H1 (cell line): Measurements from ENCODE around the gene ADRA2C. TPM values are rescaled to one million over a fixed set of nuclear protein-coding genes. Genes with fewer than 3 reads are reported as not detected.

Source experiments
- CTCF ChIA-PET: fragments of 300-600 bp; sonication (Branson Sonifier 250); formaldehyde crosslinking; loops from one replicate; lab custom pipeline; 2021; ENCODE audit not compliant: partially characterized antibody; lab: Charles Lee
- POLR2A ChIA-PET: fragments of 300-600 bp; sonication (Branson Sonifier 250); formaldehyde crosslinking; loops from one replicate; lab custom pipeline; 2021; ENCODE audit warnings: inconsistent platforms; ENCODE audit not compliant: partially characterized antibody; lab: Charles Lee
- DNase-seq, 2 experiments: peaks; one replicate each; pipeline versions ENCODE4 v3.0.0 to v3.0.0-alpha.2; 2010 to 2022; ENCODE audit warnings: low spot score in 2 of 2, low read depth in 1 of 2, mixed read lengths in 1 of 2
- FAIRE-seq: peaks from 2 replicates; lab custom pipeline; 2011; peaks lifted over from hg19 to GRCh38; lab: Jason Lieb, UNC
- H2AFZ ChIP-seq: 2 replicates; pipeline ENCODE4 v1.8.1; 2012; ENCODE audit warnings: low read length, inconsistent platforms
- H2AK5ac ChIP-seq: 2 replicates; pipeline ENCODE4 v1.6.1; 2013; ENCODE audit warnings: low read depth, low read length
- H2BK120ac ChIP-seq: replicated peaks from 2 replicates; pipeline ENCODE3; 2013; ENCODE audit warnings: low read depth, low read length, inconsistent platforms
- H2BK12ac ChIP-seq: 2 replicates; pipeline ENCODE4 v1.6.1; 2013; ENCODE audit warnings: low read depth, low read length
- H2BK15ac ChIP-seq: 2 replicates; pipeline ENCODE4 v1.6.1; 2013; ENCODE audit warnings: low read length
- H2BK20ac ChIP-seq: 2 replicates; pipeline ENCODE4 v1.6.1; 2013; ENCODE audit warnings: low read length
- H2BK5ac ChIP-seq: 2 replicates; pipeline ENCODE4 v1.6.1; 2013; ENCODE audit warnings: low read depth, low read length
- H3K14ac ChIP-seq: 2 replicates; pipeline ENCODE4 v1.6.1; 2013; ENCODE audit warnings: inconsistent platforms; ENCODE audit not compliant: insufficient read length
- H3K18ac ChIP-seq: 2 replicates; pipeline ENCODE4 v1.6.1; 2013; ENCODE audit warnings: low read length; ENCODE audit errors: extremely low read depth
- H3K23ac ChIP-seq: 2 replicates; pipeline ENCODE4 v1.6.1; 2013; ENCODE audit warnings: inconsistent platforms; ENCODE audit not compliant: insufficient read length
- H3K23me2 ChIP-seq: 2 replicates; pipeline ENCODE4 v1.6.1; 2013; ENCODE audit warnings: low read depth, low read length
- H3K27ac ChIP-seq: 2 replicates; pipeline ENCODE4 v1.6.1; 2011; ENCODE audit warnings: low read depth, low read length, inconsistent platforms
- H3K27me3 ChIP-seq, 4 experiments: replicated peaks in 1 of 4; 1 replicate in 1 of 4; 2 replicates in 3 of 4; pipeline versions ENCODE4 v1.6.1 to v1.8.1; 2011 to 2013; ENCODE audit warnings: low read length in 3 of 4, mild to moderate bottlenecking in 3 of 4, inconsistent platforms in 2 of 4, mixed read lengths in 2 of 4, moderate library complexity in 1 of 4; ENCODE audit not compliant: control insufficient read depth in 3 of 4, insufficient read depth in 3 of 4; ENCODE audit errors: extremely low read depth in 1 of 4
- H3K36me3 ChIP-seq, 4 experiments: 2 replicates each; pipeline versions ENCODE4 v1.6.1 to v1.8.1; 2011 to 2013; ENCODE audit warnings: mild to moderate bottlenecking in 4 of 4, low read length in 3 of 4, moderate library complexity in 2 of 4, control low read depth in 1 of 4, inconsistent platforms in 1 of 4; ENCODE audit not compliant: insufficient read depth in 4 of 4, control insufficient read depth in 2 of 4
- H3K4ac ChIP-seq: replicated peaks from 2 replicates; pipeline ENCODE3; 2013; ENCODE audit warnings: low read length, low read depth, mixed read lengths, inconsistent platforms; ENCODE audit not compliant: insufficient read length
- H3K4me1 ChIP-seq, 4 experiments: replicated peaks in 1 of 4; 1 replicate in 1 of 4; 2 replicates in 3 of 4; pipeline versions ENCODE4 v1.6.1 to v1.8.1; 2011 to 2013; ENCODE audit warnings: low read length in 3 of 4, inconsistent platforms in 2 of 4, mixed read lengths in 1 of 4; ENCODE audit not compliant: insufficient read depth in 4 of 4, control insufficient read depth in 3 of 4
- H3K4me2 ChIP-seq, 2 experiments: 2 replicates each; pipeline versions ENCODE4 v1.6.1 to v1.8.1; 2011 to 2013; ENCODE audit warnings: low read depth in 2 of 2, low read length in 2 of 2, control low read depth in 1 of 2, inconsistent platforms in 1 of 2, mild to moderate bottlenecking in 1 of 2; ENCODE audit not compliant: insufficient read depth in 1 of 2
- H3K4me3 ChIP-seq, 4 experiments: fragments of 200-600, 300-600 bp in 1 of 4; sonication (generic), shearing (Covaris generic), sonication (Bioruptor Twin) in 1 of 4; 2 replicates each; pipeline versions ENCODE4 v1.5.1 to v1.8.1; 2011 to 2016; ENCODE audit warnings: low read length in 4 of 4, low read depth in 3 of 4, control low read depth in 2 of 4, inconsistent platforms in 2 of 4, mild to moderate bottlenecking in 2 of 4, mixed read lengths in 1 of 4, moderate library complexity in 1 of 4; ENCODE audit not compliant: insufficient read depth in 2 of 4; ENCODE audit errors: extremely low read depth in 1 of 4
- H3K56ac ChIP-seq: replicated peaks from 2 replicates; pipeline ENCODE3; 2013; ENCODE audit warnings: low read depth, mild to moderate bottlenecking, mixed read lengths, low read length, inconsistent platforms; ENCODE audit not compliant: insufficient read length
- H3K79me1 ChIP-seq: 2 replicates; pipeline ENCODE4 v1.6.1; 2013; ENCODE audit warnings: low read depth, low read length, control low read depth
- H3K79me2 ChIP-seq, 2 experiments: 2 replicates each; pipeline versions ENCODE4 v1.6.1 to v1.8.1; 2012 to 2013; ENCODE audit warnings: low read length in 2 of 2, mild to moderate bottlenecking in 2 of 2, inconsistent platforms in 1 of 2; ENCODE audit not compliant: insufficient read depth in 2 of 2, control insufficient read depth in 1 of 2
- H3K9ac ChIP-seq, 4 experiments: replicated peaks in 1 of 4; 1 replicate in 1 of 4; 2 replicates in 3 of 4; pipeline versions ENCODE4 v1.6.1 to v1.8.1; 2011 to 2013; ENCODE audit warnings: low read depth in 3 of 4, low read length in 3 of 4, control low read depth in 2 of 4, mild to moderate bottlenecking in 2 of 4, moderate library complexity in 2 of 4, inconsistent platforms in 1 of 4; ENCODE audit errors: extremely low read depth in 1 of 4
- H3K9me3 ChIP-seq, 2 experiments: 2 replicates each; pipeline versions ENCODE4 v1.6.1 to v1.8.1; 2012 to 2013; ENCODE audit warnings: mild to moderate bottlenecking in 2 of 2, moderate library complexity in 2 of 2, control low read depth in 1 of 2, inconsistent platforms in 1 of 2, low read depth in 1 of 2, low read length in 1 of 2, mixed read lengths in 1 of 2; ENCODE audit not compliant: insufficient read depth in 2 of 2
- H4K20me1 ChIP-seq, 2 experiments: replicated peaks in 1 of 2; 2 replicates each; pipeline versions ENCODE3 to v1.8.1; 2011 to 2013; ENCODE audit warnings: inconsistent platforms in 2 of 2, low read length in 2 of 2, mild to moderate bottlenecking in 1 of 2; ENCODE audit not compliant: insufficient read depth in 2 of 2, control insufficient read depth in 1 of 2
- H4K5ac ChIP-seq: 2 replicates; pipeline ENCODE4 v1.6.1; 2013; ENCODE audit warnings: low read length, low read depth, mixed read lengths, inconsistent platforms; ENCODE audit not compliant: insufficient read length
- H4K8ac ChIP-seq: 2 replicates; pipeline ENCODE4 v1.8.0; 2013; ENCODE audit warnings: mild to moderate bottlenecking, moderate library complexity, low read length, inconsistent platforms; ENCODE audit not compliant: insufficient read depth; ENCODE audit errors: extremely low read depth
- H4K91ac ChIP-seq: replicated peaks from 2 replicates; pipeline ENCODE3; 2013; ENCODE audit warnings: low read length, mixed read lengths, inconsistent platforms; ENCODE audit not compliant: insufficient read length
- SRF ChIP-seq: IDR thresholded peaks from 2 replicates; pipeline ENCODE4 v1.6.1; 2011; ENCODE audit warnings: mild to moderate bottlenecking, low read depth, low read length, moderate library complexity
- TEAD4 ChIP-seq: IDR thresholded peaks from 2 replicates; pipeline ENCODE4 v1.6.1; 2012; ENCODE audit warnings: low read depth, low read length, inconsistent platforms, mixed read lengths
- WGBS, 2 experiments: shearing (Covaris generic) in 1 of 2; methylation state at CpG; one replicate each; pipeline versions ENCODE4 v1.1.6 to v1.1.7; 2013 to 2015; ENCODE audit warnings: low lambda C conversion rate in 2 of 2, mixed read lengths in 2 of 2, inconsistent platforms in 1 of 2, low coverage in 1 of 2, missing lambda C conversion rate in 1 of 2; ENCODE audit not compliant: insufficient replicate concordance in 2 of 2, insufficient coverage in 1 of 2, insufficient read length in 1 of 2; ENCODE audit errors: extremely low coverage in 1 of 2, missing lambda C conversion rate in 1 of 2; 5-methylcytosine and 5-hydroxymethylcytosine counted together
- polyA plus RNA-seq, 7 experiments: library from polyadenylated mRNA; depleted of rRNA in 3 of 7; stranded (reverse) in 5 of 7; unstranded in 2 of 7; fragments of >200 nt in 5 of 7; fragments of 200-250 nt in 2 of 7; gene quantifications; 1 replicate in 5 of 7; 2 replicates in 1 of 7; 4 replicates in 1 of 7; pipeline versions ENCODE4 v1.2.1 to v1.2.3, GENCODE V29; 2011 to 2013; ENCODE audit warnings: missing spikeins in 2 of 7, mixed read lengths in 2 of 7
- total RNA-seq: library from RNA; stranded (reverse); fragmentation: NEBNext Ultra II Directional; extraction: Animal tissue kit (Norgen Biotek cat#: 25700); gene quantifications from 2 replicates; pipeline ENCODE4 v1.2.1, GENCODE V29; 2021

ADRA2C gene
- total and polyA plus RNA-seq, 2 of the 8 experiments (the other 6 are each of a cell fraction or from before 2014, with no cell fraction given) = 14.6 to 14.8 TPM

DNA sequence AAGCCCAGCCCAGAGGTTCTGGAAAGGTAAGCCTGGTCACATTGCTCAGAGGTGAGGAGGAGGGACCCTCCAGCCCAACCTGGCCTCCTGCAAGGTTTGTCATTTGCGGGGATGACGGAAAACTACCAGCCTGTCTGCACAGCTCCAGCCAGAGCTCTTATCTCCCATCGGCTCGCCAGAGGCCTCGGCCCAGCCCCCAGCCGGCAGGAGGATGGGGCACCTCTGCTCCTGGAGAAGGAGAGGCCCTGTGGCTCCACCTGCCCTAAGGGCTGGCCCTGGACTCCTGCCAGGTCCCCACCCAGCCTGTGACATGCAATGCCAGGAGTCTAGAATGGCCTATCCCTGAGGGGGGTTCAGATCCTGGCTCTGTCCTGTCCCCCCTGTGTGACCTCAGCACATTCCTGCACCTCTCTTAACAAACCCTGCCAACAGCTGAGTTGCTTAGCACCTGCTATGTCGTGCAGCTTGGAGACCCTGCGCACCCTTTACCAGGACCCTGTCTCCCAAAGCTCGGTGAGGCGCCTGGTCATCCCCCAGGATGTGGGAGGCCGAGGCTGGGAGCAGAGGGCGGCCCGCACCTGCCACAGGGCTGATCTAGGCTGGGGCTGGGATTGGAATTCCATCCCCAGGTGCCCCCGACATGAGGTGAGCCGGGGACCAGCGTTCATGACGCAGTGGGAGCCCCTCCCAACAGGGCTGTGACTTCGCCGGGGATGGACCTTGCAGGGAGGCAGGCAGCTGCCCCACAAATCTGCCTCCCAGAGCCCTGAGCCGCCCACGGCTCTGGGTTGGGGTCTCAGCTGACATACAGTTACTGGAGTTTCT is 14.4 kb downstream of the ADRA2C start:
- peak overlapping the region in 1 of 2 experiments; percentile 4; a peak in 1 of 4 replicates for H3K4me2 ChIP-seq
- no peak overlapping the region for H3K23ac ChIP-seq
- no peaks in the 10 kb centered on the region for H4K20me1 ChIP-seq
- no peak overlapping the region for H3K14ac ChIP-seq
- FAIRE-seq = no peak
- H3K79me2 ChIP-seq = no peaks in the 10 kb centered on the region
- H4K8ac ChIP-seq = no peak overlapping the region
- DNase-seq = no peak
- H3K56ac ChIP-seq = peak overlapping the region; percentile 8
- H2BK15ac ChIP-seq = peak overlapping the region; percentile 72; the same call in 1 of the 2 replicates
- peaks cover 0 to 9% (median 8%) of the 10 kb centered on the region in 4 experiments; a peak in 5 of 7 replicates for H3K4me1 ChIP-seq
- WGBS, 2 experiments = 79% methylated on average over 19 of the region's 21 CpGs; no CpG with 5 or more reads in 1 of the 2 experiments
- no peak overlapping the region for H2BK20ac ChIP-seq
- no peak overlapping the region; a peak in 1 of 8 replicates for H3K4me3 ChIP-seq
- TF ChIP-seq TEAD4 = 0 out of 2 replicates have a peak, but pooled peaks have one; percentile 11
- TF ChIP-seq SRF = no peak
- no peak overlapping the region for H4K5ac ChIP-seq
- ChIA-PET CTCF (interaction anchor here (0.7 to 7.3 kb wide), 8 partner anchors 11 to 265 kb away, joined by 3 to 57 read pairs (median 6); no protein-coding TSS in a partner anchor), POLR2A (interaction anchor here (0.5 to 0.7 kb wide), 2 partner anchors 92 to 140 kb away, joined by 3 read pairs; no protein-coding TSS in a partner anchor)
- no peaks in the 10 kb centered on the region; the same call in 1 of the 2 replicates for H3K79me1 ChIP-seq
- H2BK12ac ChIP-seq = peak overlapping the region; percentile 68; the same call in 1 of the 2 replicates
- no peak overlapping the region; the same call in 1 of the 2 replicates for H3K27ac ChIP-seq
- H2AK5ac ChIP-seq = no peak overlapping the region
- H3K9ac ChIP-seq = no peak overlapping the region
- no peak overlapping the region for H2AFZ ChIP-seq
- no peaks in the 10 kb centered on the region; a peak in 1 of 7 replicates for H3K27me3 ChIP-seq
- H2BK5ac ChIP-seq = no peak overlapping the region; the same call in 1 of the 2 replicates
- H3K4ac ChIP-seq = no peak overlapping the region
- H4K91ac ChIP-seq = no peak overlapping the region
- H3K9me3 ChIP-seq = peaks cover 0 to 6% of the 10 kb centered on the region in 2 experiments; a peak in 1 of 4 replicates
- peak overlapping the region; percentile 51 for H3K18ac ChIP-seq
- H3K23me2 ChIP-seq = peaks cover 5% of the 10 kb centered on the region; the same call in 1 of the 2 replicates
- H2BK120ac ChIP-seq = no peak overlapping the region
- no peaks in the 10 kb centered on the region; a peak in 2 of 8 replicates for H3K36me3 ChIP-seq
